Adipose tissue (tissue), 3 donors: ENCODE results near the gene RAB36. TPM values are rescaled to one million over a fixed set of nuclear protein-coding genes. Genes with fewer than 3 reads are reported as not detected.

Experiments
- H3K27ac ChIP-seq: one replicate; pipeline ENCODE4 v1.5.1; 2013; ENCODE audit warnings: low read depth, low read length
- WGBS, 3 donors: extraction: QIAGEN DNeasy Blood & Tissue Kit; methylation state at CpG; one replicate each; pipeline ENCODE4 v1.1.7; 2013; 5-methylcytosine and 5-hydroxymethylcytosine counted together
- polyA plus RNA-seq, 3 donors: library from polyadenylated mRNA; stranded (reverse); fragments of 200-250 nt; gene quantifications; one replicate each; pipeline ENCODE4 v1.2.3, GENCODE V29; 2013
- donor health status: healthy with polysubstance abuse.
- donor health status: Bipolar disorder and iron deficiency.
- donor health status: healthy.

RAB36 gene
- polyA plus RNA-seq, 3 donors = 1.0 to 1.6 (median 1.4) TPM

DNA sequence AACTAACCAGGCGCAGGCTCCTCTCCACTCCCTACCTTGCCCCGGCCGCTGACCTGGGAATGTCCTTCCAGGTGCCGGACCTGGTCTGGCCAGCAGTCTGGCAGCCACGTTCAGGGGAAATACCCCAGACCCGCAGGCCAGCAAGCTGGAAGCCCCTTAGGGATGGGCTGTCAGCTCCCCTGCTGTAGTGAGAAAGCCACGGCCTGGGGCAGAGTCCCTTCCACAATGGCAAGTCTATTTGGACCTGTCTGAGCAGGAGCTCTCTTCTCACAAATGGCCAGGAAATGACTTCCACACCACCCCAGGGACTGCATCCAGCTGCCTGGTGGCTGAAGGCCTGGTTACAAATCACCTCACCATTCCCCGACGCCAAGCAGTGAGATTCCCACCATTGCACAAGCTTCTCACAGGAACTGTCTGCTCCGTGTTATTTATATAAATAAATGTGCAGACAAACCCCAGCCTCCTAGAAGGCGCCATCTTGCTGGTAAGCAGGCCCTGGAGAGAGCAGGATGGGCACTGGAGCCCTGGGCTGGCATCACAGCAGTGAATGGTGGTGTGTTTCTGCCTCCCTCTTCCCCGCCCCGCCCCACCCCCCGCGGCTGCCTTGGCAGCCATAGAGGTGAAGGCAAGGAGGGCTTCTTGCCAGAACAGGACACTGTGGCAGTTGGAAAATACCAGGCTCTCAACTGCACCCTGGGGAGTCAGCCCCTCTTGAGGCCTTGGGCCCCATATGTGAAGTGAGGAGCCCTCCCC, 27.2 kb upstream of the RAB36 start:
- 82 to 87% (median 84%) methylated on average over 15 of the region's 15 CpGs for WGBS, 3 donors
- no peak overlapping the region for H3K27ac ChIP-seq

DNA sequence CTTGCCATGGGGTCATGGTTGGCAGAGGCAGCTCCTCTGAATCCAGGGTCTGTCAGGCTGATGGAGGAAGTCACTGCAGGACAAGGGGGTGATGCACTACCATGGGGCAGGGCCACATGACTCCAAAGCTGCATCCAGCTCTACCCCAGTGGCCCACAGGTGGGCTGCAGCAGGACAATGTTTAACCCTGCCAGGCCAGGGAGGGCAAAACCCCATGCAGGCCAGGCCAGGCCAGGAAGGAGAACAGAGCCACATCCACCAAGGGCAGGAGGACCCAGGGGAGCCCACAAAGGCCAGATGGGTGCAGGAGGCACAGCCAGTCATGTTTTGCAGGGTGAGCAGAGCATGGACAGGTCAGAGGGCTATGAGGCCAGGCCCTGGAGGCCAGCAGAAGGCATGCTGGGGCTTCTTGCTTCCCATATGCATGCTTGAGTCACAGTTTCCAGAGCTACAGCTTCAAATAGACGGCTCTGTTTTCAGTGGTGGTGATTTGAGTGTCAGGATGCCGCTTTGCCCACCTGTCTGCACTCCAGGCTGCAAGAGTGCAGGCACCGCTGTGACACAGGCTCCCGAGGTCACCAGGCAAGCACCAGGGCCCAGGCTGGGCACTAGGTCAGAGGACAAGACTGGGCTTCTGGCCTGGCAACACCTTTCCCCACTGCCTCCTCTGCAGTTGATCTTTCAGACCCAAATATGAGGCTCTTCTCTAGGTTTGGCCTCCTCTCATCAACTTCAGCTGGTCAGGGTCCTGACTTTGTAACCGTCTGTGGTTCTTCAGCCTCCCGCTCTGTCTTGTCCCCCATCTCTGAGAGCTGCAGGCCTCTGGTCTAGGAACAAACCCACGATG, 26.4 kb upstream of the RAB36 start:
- 88 to 93% (median 89%) methylated on average over 7 of the region's 7 CpGs for WGBS, 3 donors
- H3K27ac ChIP-seq = no peak overlapping the region

DNA sequence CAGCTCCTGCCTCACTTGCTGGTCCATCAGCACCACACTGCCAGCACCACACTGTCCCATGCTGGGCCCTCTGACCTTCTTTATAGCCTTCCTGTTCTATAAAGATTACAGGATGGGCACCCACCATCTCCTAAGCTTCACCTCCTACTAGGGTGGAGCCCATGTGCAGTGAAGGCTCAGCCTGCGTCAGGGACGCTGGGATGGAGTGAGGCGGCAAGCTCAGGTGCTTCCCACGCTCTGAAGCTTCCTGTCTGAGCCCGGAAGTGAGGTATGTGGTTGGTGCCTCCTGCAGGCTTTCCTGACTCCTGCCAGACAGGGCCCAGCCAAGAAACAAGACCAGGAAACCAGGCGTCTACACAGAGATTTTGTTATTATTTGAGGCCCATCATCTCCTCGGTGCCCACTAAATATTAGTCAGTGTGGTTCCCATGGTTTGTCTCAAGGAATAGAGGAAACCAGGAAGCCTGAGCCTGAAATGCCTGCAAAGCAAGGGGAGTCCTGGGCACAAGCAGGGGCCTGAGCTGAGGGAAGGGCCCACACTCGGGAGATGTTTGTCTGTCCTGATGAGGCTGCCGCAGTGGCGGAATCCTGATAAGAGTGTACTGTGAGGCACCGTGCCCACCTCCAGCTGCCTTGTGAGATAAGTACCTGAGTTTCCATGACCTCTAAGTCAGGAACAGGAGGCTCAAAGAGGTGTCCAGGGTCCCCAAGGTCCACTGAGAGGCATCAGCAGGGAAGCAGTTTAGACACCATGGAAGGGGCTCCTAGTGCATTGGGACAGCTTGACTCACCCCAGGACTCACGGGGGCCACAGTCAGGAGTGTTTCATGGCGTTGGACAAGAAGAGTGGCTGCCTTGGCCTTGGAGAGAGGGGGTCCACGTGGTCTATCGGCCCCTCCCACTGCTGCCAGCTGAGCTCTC, 25.5 kb upstream of the RAB36 start:
- 69 to 70% (median 69%) methylated on average over 15 of the region's 15 CpGs for WGBS, 3 donors
- no peak overlapping the region for H3K27ac ChIP-seq

DNA sequence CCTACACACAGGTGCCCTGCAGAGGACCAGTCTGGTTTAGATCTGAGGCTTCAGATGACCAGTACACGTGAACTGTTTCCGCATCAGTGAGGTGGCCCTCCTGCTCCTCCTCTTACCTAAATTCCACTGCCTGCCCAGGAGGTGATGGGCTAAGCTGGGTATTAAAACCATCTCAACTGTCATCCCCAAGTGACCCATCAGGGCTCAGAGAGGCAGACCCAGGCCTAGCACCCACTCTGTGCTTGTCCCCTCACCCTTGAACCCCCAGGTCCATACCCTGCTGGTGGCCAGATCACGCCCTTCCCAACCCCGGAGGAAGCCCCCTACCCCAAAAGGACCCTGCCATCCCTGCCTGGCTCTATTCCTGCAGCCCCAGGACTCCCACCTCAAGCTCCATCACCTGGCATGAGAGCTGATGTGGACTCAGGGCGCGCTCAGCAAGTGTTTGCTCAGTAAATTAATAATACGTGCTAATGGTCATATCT, 24.8 kb upstream of the RAB36 start:
- no peak overlapping the region for H3K27ac ChIP-seq
- WGBS, 3 donors = 89 to 96% (median 93%) methylated on average over 7 of the region's 7 CpGs

DNA sequence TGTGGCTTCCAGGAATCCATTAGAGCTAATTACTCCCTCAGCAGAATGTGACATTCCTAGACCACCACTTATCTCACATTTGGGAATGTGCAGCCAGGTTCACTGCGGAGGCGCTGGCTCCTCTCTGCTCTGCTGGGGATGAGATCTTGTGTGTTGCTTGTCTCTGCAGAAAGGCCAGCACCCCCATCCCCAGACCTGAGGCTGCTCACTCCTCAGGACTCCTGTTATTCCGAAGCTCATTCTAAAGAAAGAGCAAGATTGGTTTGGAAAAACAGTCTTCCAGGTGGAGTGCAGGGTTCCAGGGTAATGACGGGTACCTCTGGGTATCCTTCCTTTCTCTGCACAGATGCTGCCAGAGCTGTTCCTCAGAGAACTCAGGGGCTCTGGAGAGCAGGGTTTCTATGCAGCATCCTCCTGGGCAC, 24.3 kb upstream of the RAB36 start:
- no peak overlapping the region for H3K27ac ChIP-seq
- WGBS, 3 donors = 86 to 99% (median 91%) methylated on average over 4 of the region's 4 CpGs

DNA sequence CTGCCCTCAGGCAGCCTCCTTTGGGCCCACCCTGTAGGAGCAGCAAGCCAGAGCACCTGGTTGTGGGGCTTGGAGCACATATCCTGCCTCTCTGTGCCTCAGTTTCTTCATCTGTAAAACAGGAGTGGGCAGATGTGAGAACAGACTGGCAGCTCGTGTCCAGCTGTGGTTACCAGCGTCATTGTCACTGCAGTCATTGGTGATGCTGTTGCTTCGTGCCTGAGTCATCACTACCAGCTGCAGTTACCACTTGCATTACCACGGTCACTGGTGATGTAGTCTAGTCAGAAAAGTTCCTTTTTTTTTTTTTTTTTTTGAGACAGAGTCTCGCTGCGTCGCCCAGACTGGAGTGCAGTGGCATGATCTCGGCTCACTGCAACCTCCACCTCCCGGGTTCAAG, 23.9 kb upstream of the RAB36 start:
- no peak overlapping the region for H3K27ac ChIP-seq
- WGBS, 3 donors = 79 to 84% (median 84%) methylated on average over 9 of the region's 9 CpGs

DNA sequence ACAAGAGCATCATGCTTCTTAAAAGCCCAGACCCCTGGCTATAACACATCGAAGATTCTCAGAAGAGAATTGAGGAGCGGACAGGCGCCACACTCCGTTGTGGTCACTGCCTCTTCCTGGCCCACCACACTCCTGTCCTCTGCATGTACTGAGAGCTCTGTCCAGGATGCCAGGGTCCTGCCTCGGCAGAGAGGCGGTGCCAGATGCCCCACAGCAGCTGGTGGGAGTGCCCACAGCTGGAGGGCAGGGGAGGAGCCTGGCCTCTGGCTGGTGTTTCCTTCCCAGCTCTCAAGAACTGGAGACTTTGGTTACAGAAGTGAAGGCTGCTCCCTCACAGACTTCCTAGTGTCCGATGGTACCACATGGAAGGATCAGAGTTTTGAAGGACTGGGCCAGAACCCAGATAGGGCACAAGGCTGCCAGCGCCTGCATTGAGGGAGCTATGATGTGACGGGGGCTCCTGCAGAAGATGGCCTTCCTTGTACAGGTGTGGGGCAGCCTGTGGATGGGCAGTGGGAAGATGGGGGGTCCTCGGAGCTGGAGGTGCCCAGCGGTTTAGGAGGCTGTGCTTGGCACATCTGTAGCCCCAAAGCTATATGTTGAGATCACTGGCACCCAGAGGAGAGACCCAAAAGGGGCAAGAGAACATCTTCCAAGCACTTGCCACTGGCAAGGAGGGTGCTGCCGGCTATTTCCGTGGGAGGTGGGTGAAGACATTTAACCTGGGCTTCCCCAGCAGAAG, 22.9 kb upstream of the RAB36 start:
- WGBS, 3 donors = 74 to 81% (median 76%) methylated on average over 13 of the region's 13 CpGs
- no peak overlapping the region for H3K27ac ChIP-seq

DNA sequence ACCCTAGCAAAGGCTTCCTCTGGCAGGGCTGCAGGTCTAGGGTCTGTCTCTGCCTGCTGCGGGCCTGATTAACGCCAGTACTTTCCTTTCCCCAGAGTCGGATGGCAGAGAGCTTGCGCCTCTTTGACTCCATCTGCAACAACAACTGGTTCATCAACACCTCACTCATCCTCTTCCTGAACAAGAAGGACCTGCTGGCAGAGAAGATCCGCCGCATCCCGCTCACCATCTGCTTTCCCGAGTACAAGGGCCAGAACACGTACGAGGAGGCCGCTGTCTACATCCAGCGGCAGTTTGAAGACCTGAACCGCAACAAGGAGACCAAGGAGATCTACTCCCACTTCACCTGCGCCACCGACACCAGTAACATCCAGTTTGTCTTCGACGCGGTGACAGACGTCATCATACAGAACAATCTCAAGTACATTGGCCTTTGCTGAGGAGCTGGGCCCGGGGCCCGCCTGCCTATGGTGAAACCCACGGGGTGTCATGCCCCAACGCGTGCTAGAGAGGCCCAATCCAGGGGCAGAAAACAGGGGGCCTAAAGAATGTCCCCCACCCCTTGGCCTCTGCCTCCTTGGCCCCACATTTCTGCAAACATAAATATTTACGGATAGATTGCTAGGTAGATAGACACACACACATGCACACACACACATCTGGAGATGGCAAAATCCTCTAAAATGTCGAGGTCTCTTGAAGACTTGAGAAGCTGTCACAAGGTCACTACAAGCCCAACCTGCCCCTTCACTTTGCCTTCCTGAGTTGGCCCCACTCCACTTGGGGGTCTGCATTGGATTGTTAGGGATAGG, 22.1 kb upstream of the RAB36 start:
- no peak overlapping the region for H3K27ac ChIP-seq
- 94 to 97% (median 95%) methylated on average over 26 of the region's 26 CpGs for WGBS, 3 donors

DNA sequence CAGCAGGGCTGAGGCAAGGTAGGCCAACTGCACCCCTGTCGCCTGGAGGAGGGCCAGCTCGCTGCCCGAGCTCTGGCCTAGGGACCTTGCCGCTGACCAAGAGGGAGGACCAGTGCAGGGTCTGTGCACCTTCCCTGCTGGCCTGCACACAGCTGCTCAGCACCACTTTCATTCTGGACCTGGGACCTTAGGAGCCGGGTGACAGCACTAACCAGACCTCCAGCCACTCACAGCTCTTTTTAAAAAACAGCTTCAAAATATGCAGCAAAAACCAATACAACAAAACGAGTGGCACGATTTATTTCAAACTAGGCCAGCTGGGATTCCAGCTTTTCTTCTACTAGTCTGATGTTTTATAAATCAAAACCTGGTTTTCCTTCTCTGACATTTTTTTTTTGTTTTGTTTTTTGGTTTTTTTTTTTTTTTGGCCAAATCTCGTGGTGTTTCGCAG, 21.4 kb upstream of the RAB36 start:
- H3K27ac ChIP-seq = no peak overlapping the region
- WGBS, 3 donors = 79 to 86% (median 81%) methylated on average over 9 of the region's 9 CpGs

DNA sequence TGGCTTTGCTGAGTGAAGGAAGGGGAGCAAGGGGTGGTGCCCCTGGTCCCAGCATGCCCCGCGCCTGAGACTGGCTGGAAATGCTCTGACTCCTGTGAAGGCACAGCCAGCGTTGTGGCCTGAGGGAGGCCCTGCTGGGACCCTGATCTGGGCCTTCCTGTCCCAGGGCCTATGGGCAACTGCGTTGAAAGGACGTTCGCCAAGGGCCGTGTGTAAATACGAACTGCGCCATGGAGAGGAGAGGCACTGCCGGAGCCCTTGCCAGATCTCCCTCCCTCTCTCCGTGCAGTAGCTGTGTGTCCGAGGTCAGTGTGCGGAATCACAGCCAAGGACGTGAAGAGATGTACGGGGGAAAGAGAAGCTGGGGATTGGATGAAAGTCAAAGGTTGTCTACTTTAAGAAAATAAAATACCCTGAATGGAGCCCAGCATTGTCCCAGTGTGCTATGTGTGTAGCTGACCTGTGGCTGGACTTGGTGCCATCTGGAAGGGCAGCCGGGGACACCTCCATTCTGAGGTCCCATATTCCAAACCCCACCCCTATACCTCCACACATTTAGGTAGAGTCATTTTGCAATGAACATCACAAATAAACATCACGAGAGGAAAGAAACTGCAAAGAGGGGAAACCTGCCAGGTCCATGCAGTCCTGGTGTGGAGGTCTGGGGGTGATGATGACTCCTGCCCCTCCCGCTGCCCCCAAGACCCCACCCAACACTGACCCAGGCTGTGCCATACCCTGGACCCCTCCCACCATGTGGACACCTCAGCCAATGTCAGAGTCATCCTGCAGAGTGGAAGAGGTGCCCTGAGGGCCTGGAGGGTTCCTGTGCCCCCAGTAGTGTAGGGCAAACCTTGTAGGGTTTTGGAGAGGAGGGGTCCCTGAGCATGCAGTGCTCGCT, 20.4 kb upstream of the RAB36 start:
- no peak overlapping the region for H3K27ac ChIP-seq
- WGBS, 3 donors = 66 to 80% (median 74%) methylated on average over 19 of the region's 19 CpGs

DNA sequence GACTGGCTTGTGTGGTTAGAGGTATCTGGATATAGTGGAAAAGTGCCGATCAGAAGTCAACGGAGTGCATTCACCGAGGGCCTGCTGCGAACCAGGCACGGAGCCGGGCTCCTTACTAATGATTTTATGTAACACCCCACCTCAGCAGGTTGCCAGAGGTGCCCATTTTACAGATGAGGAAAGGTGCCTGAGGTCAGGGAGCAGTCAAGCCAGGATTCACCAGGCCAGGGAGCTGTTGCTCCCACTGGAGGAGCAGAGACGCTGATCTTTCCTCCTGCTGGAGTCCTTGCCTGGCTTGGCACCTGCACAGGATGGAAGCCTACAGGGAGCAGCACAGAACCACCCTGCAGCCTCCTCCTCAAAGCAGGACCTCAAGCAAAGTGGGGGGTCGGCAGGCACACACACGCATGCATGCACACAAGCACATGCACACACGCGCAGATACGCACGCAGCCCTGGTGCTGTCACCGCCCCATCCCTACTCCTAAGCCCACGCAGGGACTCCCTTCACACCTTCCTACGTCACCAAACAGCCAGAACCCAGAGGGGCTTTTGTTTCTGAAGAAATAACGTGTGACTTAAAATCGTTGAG, 19.7 kb upstream of the RAB36 start:
- no peak overlapping the region for H3K27ac ChIP-seq
- 86 to 88% (median 87%) methylated on average over 18 of the region's 18 CpGs for WGBS, 3 donors

DNA sequence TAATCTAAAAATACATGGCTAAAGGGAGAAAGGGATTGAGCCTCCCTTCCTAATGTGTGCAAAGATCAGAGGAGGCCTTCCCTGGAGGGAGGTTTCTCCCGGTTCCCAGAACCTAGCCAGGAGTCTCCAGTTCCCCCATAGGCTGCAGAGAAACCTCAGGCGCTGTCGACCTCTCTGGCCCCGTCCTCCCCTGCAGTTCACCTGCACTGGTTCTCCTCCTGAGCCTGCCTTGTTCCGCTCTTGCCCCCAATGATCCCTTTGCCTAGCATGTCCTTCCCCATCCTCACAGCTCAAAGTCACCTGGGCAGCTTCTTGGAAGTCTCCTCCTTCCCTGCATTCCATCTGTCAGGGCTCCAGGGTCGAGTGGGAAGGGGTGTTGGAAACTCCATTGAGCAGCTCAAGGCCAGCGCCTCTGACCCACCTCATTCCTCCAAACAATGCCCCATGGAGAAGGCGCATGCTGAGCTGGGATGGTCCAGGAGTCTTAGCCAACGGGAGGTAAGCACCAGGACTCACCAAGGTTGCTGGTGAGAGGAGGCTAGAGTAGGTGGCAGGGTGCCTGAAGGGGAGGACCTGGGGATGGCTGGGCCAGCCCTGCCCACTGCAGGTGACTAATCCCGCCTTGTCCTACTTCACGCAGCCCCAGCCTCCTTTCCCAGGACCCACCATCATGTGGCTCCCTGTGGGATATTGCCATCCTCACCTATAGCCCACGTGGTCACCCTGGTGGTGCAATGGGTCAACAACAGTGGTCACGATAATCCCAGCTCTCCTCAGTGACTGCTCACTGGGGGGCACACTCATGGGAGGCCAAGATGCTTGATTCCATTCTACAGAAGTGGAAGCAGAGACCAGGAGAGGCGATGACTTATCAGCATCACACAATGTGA, 18.9 kb upstream of the RAB36 start:
- 75 to 89% (median 84%) methylated on average over 14 of the region's 14 CpGs for WGBS, 3 donors
- no peak overlapping the region for H3K27ac ChIP-seq

DNA sequence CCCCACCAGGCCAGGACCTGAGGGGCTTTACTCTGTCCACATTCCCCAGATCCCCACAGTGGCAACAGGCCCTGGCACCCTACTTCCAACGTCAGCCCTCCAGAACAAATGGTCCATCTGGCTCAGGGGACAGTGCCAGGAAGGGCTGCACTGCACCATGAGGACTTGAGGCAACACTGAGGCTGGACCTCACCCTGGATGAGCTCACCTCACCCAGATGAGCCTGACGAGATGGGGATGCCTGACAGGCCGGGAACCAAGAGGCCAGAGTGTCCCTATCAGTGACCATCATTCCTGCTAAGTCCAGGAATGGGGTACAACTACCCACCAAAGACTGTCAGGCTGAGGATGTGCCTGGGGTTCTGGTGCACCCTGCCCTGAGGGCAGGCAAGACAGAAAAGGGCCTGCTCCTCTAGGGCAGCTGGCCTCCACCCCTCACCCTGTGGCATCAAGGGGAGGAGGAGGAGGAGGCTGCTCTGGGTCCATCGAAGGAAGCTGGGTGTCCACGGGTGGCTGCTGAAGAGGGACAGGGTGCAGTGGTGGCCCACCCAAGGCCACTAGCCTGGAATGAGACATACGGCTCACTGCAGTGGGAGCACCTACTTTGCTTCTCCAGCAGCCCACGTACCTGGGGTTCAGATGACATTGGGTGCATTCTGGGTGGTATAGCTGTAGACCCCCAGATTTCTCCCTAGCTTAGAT, 18.1 kb upstream of the RAB36 start:
- WGBS, 3 donors = 83 to 91% (median 90%) methylated on average over 7 of the region's 7 CpGs
- no peak overlapping the region for H3K27ac ChIP-seq

DNA sequence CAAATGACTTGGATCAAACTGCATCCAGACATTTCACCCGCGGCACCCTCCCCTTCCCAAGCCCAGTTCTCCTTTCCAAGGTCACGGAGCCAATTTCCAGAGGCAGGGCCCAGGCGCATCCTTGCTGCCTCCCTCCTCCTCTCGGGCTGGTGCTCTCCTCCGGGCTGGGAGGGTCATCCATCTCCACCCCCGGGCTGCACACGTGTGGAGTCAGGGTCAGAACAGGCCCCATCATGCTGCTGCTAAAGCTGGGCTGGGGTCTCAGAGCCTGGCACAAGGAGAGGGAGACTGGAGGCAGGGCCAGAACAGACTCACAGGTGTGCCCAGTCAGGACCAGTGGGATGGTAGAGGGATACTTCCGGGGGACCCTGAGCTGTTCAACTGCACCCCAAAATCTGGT, 17.5 kb upstream of the RAB36 start:
- no peak overlapping the region for H3K27ac ChIP-seq
- 61 to 80% (median 65%) methylated on average over 9 of the region's 9 CpGs for WGBS, 3 donors
